Measurements from ENCODE around the gene MIPEP.
A peak's percentile ranks its signal among the peaks of the same experiment; 100 is the strongest.
"Not testable (repeated sequence)": the region's sequence is repeated elsewhere in the genome, so short reads cannot be mapped to it uniquely, and the experiment has no call there.

Gene MIPEP

DNA sequence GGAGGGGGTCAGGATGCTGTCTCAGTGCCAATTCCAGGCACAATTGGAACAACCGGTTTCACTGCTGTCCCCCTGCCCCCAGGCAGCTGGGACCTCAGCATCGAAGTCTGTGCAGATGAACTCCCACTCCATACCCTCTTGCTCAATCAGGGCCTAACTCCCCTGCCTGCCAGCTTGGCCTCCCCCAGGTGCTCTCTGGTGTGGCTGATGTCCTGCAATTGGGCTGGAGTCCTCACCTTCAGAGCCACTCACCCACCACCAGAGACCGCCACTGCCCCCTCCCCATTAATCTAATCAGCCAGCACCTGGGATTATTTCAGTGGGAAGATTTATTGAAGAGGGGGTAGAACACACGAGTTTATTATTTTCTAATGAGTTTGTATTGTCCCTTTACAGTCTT lies 118.8 kb downstream of the MIPEP start:
- TF ChIP-seq Cebpa-rat (IDR thresholded peaks at IDR 0.05), result no peak
- Histone ChIP-seq H3K9ac (no peak overlapping the region), H3K4me2 (no peak overlapping the region), H3K27ac (no peak overlapping the region), H3K4me3 (no peak overlapping the region), H3K4me1 (peaks cover 16% of the 10 kb centered on the region), H3K9me3 (no peaks in the 10 kb centered on the region), H4K20me1 (no peaks in the 10 kb centered on the region), H3K27me3 (no peaks in the 10 kb centered on the region), H3K36me3 (no peaks in the 10 kb centered on the region)

DNA sequence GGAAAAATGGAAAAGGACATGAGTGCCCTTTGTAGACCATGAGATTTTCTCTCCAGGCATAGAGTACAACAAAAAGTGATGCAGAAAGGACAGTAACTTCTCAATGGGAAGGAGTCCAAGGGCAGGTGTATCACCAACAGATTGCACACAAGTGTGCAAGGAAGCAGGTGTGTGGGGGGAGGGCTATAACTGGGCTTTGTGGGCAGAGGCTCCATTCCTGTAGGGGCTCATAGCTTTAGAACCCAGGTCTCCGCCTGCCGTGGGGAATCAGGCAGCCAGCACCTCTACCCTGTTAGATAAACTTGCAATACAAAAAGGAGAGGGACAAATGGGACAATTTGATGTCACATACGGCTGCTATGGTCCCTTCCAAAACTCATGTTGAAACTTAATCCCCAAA lies 119.8 kb downstream of the MIPEP start:
- Histone ChIP-seq H3K4me1 (peaks cover 22% of the 10 kb centered on the region), H3K27ac (no peak overlapping the region), H3K36me3 (no peaks in the 10 kb centered on the region), H4K20me1 (no peaks in the 10 kb centered on the region), H3K27me3 (no peaks in the 10 kb centered on the region), H3K9ac (no peak overlapping the region), H3K9me3 (no peaks in the 10 kb centered on the region), H3K4me2 (no peak overlapping the region), H3K4me3 (no peak overlapping the region)
- TF ChIP-seq Cebpa-rat (IDR thresholded peaks at IDR 0.05), result no peak

DNA sequence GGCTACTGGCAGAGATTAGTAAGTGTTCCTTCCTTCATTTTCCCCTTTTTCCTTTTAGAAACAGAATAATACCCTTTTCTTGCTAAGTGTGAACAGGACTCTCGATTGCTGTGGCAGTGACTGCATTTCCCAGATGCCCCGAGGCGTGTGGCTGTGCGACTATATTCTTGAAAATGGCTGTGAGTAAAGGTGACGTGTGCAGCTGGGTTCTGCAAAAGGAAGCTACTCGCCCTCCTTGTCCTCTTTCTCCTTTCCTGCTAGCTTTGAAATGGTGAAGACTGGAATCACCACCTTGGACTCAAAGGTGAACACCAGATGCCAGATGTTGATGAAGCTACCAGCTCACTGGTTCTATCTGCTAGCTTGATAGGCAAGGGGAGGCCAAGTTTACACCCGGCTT lies 121.4 kb downstream of the MIPEP start:
- H3K9ac ChIP-seq, result no peak overlapping the region
- H4K20me1 ChIP-seq, result no peaks in the 10 kb centered on the region
- no peak overlapping the region for H3K4me3 ChIP-seq
- TF ChIP-seq Cebpa-rat (IDR thresholded peaks at IDR 0.05), result no peak
- H3K36me3 ChIP-seq, result no peaks in the 10 kb centered on the region
- no peak overlapping the region for H3K27ac ChIP-seq
- H3K4me1 ChIP-seq, result peaks cover 22% of the 10 kb centered on the region
- no peaks in the 10 kb centered on the region for H3K27me3 ChIP-seq
- no peaks in the 10 kb centered on the region for H3K9me3 ChIP-seq
- H3K4me2 ChIP-seq, result no peak overlapping the region

DNA sequence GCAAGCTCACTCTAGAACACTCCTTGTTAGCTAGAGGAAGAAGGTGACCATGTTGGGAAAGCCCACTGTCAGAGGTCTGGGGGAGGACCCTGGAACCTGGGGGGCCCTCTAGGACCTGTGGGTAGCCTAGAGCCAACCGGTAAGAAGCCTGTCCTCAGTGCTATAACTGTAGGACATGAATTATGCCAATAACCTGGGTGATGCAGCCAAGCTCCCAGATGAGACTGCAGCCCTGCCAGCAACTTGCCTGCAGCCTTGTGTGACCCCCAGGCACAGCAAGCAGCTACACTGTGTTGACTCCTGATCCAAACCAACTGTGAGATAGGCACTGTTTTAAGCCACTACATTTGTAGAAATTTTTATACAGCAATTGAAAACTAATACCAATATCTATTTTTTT lies 122.3 kb downstream of the MIPEP start:
- Histone ChIP-seq H3K27me3 (no peaks in the 10 kb centered on the region), H3K36me3 (no peaks in the 10 kb centered on the region), H3K4me2 (peak overlapping the region; percentile 52), H3K9ac (no peak overlapping the region), H3K4me1 (peaks cover 22% of the 10 kb centered on the region), H3K9me3 (no peaks in the 10 kb centered on the region), H4K20me1 (no peaks in the 10 kb centered on the region), H3K27ac (0 out of 2 replicates have a peak overlapping the region, but pooled peaks have one; percentile 37), H3K4me3 (no peak overlapping the region)
- no peak for TF ChIP-seq Cebpa-rat (IDR thresholded peaks at IDR 0.05)

DNA sequence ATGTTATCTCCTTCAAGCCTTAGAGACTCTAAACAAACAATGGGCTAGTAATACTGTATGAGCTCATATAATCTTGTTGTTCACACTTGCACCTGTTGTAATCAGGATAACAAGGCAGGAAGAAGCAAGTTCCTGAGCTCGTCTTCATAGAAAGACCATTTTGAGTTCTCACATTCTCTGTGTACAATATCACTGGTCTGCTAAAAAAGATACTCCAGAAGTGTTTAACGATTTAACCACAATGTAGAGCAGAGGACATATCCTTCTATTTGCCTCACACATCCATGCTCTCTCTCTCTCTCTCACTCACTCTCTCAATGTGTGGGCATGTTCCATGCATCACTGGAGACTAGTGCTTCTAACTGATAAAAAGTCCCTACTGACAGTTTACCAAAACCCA lies 122.9 kb downstream of the MIPEP start:
- Histone ChIP-seq H3K36me3 (no peaks in the 10 kb centered on the region), H3K9ac (no peak overlapping the region), H3K4me2 (peak overlapping the region; percentile 52), H4K20me1 (no peaks in the 10 kb centered on the region), H3K27ac (no peak overlapping the region), H3K9me3 (no peaks in the 10 kb centered on the region), H3K4me1 (peaks cover 22% of the 10 kb centered on the region), H3K27me3 (no peaks in the 10 kb centered on the region), H3K4me3 (no peak overlapping the region)
- no peak for TF ChIP-seq Cebpa-rat (IDR thresholded peaks at IDR 0.05)

DNA sequence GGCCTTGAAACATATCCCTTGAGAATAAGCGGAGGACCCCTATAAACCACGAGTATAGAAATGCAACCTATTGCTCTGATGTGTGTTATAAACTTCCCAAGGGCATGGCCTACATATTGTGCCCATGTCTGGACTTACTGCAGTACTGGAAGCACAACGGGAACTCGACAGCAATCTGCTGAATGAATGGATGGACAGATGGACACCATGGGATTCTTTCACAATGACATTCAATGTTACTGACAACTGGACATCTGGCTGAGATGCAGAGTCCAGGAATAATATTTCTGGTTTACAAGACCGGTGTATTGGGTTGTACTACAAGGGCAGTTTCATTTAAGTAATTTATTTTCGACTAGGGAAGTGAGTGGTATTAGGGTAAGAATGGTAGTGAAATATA lies 123.7 kb downstream of the MIPEP start:
- H4K20me1 ChIP-seq, result no peaks in the 10 kb centered on the region
- peaks cover 22% of the 10 kb centered on the region for H3K4me1 ChIP-seq
- H3K4me2 ChIP-seq, result peak overlapping the region; percentile 52; the same call in 1 of the 2 replicates
- H3K36me3 ChIP-seq, result no peaks in the 10 kb centered on the region
- H3K4me3 ChIP-seq, result no peak overlapping the region
- H3K9me3 ChIP-seq, result no peaks in the 10 kb centered on the region
- no peak overlapping the region for H3K27ac ChIP-seq
- no peak overlapping the region for H3K9ac ChIP-seq
- no peak for TF ChIP-seq Cebpa-rat (IDR thresholded peaks at IDR 0.05)
- no peaks in the 10 kb centered on the region for H3K27me3 ChIP-seq

DNA sequence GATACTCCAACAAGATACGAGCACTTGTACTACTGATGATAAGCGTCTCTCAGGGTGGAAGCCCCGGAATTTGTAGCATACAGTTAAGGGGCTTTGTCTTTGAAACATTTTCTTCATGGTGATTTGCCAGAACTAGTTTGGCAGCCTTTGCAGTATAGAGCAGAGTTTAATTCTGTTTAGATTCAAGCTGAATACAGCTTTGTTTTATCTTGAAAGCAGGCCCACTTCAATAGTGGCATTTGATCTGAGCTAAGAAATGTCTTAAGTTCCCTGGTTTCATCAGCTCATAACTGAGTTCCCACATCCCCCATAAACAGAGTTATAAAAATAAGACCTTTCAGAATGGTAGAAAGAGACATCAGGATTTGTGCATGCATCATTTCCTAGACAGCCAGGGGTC lies 125.9 kb downstream of the MIPEP start:
- Histone ChIP-seq H3K9me3 (no peaks in the 10 kb centered on the region), H4K20me1 (no peaks in the 10 kb centered on the region), H3K27me3 (no peaks in the 10 kb centered on the region), H3K27ac (no peak overlapping the region), H3K36me3 (peaks cover 5% of the 10 kb centered on the region; the same call in 1 of the 2 replicates), H3K4me2 (no peak overlapping the region), H3K4me3 (no peak overlapping the region), H3K4me1 (peaks cover 22% of the 10 kb centered on the region), H3K9ac (no peak overlapping the region)
- TF ChIP-seq Cebpa-rat (IDR thresholded peaks at IDR 0.05), result no peak

DNA sequence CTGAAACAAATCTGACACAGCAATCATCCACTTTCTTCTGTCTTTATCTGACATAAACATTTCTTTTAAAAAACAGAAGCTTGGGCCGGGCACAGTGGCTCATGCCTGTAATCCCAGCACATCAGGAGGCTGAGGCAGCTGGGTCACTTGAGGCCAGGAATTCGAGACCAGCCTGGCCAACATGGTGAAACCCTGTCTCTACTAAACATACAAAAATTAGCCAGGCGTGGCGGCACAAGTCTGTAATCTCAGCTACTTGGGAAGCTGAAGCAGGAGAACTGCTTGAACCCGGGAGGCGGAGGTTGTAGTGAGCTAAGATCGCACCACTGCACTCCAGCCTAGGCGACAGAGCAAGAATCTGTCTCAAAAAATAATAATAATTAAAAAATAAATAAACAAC lies 127.4 kb downstream of the MIPEP start:
- not testable (repeated sequence) for H3K36me3 ChIP-seq, H3K9me3 ChIP-seq, H4K20me1 ChIP-seq, H3K9ac ChIP-seq, H3K4me2 ChIP-seq, H3K27me3 ChIP-seq, H3K4me3 ChIP-seq, H3K27ac ChIP-seq
- H3K4me1 ChIP-seq, result peaks cover 19% of the 10 kb centered on the region

DNA sequence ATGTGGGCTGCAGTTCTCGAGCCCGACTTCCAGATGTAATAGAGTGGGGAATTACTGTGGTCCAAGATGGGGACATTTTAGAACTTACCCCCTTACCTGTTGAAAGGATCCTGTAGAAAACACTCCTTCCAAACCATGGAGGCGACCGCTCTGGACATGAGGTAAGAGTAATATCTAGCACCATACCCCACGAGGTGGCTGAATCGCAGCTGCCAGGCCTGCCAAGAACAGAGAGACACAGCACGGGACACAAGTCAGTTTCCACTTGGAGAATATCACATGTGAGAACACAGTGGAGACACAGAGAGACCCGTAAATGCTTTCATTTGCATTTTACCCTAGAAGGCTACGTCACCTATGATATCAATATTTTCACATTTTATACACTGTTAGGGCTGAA lies 129.2 kb downstream of the MIPEP start:
- Histone ChIP-seq H3K36me3 (peaks cover 5% of the 10 kb centered on the region; the same call in 1 of the 2 replicates), H3K4me3 (no peak overlapping the region), H3K4me1 (peaks cover 1% of the 10 kb centered on the region; the same call in 1 of the 2 replicates), H3K27ac (no peak overlapping the region), H3K4me2 (no peak overlapping the region), H3K9me3 (no peaks in the 10 kb centered on the region), H3K9ac (no peak overlapping the region), H3K27me3 (no peaks in the 10 kb centered on the region), H4K20me1 (no peaks in the 10 kb centered on the region)
- no peak for TF ChIP-seq Cebpa-rat (IDR thresholded peaks at IDR 0.05)

DNA sequence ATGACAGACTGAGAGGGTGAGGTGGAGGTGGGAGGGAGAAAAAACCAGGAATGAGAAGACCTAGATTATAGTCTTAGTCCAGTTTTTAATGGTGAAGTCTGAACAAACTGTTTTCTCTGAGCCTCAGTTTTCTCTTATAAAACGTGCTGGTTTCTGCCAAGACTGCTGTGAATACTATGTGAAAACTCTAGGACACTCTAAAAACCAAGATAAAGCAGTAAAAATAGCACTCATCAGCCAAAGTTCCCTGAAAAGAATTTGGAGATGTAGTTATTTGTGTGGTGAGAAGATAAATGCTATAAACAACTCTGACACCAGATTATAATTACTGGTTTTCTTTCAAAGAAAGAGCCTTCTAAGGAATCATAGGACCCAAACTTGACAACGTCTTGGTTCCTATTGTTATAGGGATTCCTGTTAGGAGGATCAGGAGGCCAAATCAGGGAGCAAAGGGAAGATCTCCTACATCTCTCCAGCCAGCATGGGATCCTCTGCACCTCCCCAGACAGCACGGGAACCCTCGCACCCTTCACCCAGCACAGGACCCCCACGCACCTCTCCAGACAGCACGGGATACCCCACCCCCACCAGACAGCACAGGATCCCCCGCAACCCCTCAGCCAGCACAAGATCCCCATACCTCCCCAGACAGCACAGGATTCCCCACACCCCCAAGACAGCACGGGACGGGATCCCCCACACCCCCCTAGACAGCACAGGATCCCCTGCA lies 130.2 kb downstream of the MIPEP start:
- H3K9ac ChIP-seq, result no peak overlapping the region
- H3K27me3 ChIP-seq, result no peaks in the 10 kb centered on the region
- no peak overlapping the region for H3K27ac ChIP-seq
- H3K4me2 ChIP-seq, result no peak overlapping the region
- H4K20me1 ChIP-seq, result no peaks in the 10 kb centered on the region
- no peaks in the 10 kb centered on the region for H3K4me1 ChIP-seq
- peaks cover 5% of the 10 kb centered on the region; the same call in 1 of the 2 replicates for H3K36me3 ChIP-seq
- H3K9me3 ChIP-seq, result no peaks in the 10 kb centered on the region
- TF ChIP-seq Cebpa-rat (IDR thresholded peaks at IDR 0.05), result no peak
- no peak overlapping the region for H3K4me3 ChIP-seq

DNA sequence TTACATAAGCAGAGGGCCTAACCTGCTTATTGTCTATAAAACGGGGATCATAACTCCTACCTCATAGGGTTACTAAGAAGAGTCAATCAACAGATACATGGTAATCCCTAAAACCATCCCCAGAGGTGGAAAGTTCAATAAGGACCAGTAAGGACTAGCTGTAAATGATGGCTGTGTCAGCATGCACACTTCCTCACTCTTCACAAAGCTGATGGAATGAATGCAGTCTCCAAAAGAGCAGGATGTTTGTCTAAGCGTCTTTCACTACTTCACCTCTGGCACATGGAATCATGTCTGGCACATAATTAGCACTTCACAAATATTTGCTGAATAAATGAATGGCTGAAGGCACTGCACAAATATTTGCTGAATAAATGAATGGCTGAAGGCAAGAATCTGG lies 134.2 kb downstream of the MIPEP start:
- H3K4me3 ChIP-seq, result no peak overlapping the region
- H4K20me1 ChIP-seq, result no peaks in the 10 kb centered on the region
- TF ChIP-seq Cebpa-rat (IDR thresholded peaks at IDR 0.05), result no peak
- H3K9ac ChIP-seq, result no peak overlapping the region
- peaks cover 5% of the 10 kb centered on the region; the same call in 1 of the 2 replicates for H3K36me3 ChIP-seq
- H3K27ac ChIP-seq, result no peak overlapping the region
- no peak overlapping the region for H3K4me2 ChIP-seq
- no peaks in the 10 kb centered on the region for H3K4me1 ChIP-seq
- H3K9me3 ChIP-seq, result no peaks in the 10 kb centered on the region
- H3K27me3 ChIP-seq, result no peaks in the 10 kb centered on the region
